Parathyroid adenoma (tissue), 2 donors: ENCODE data around the gene MAP3K4.

Source experiments
- H2AFZ ChIP-seq: fragments of 300-600 bp; sonication (generic); one replicate; pipeline ENCODE4 v1.7.0; 2017; ENCODE audit warnings: antibody characterized with exemption, mild to moderate bottlenecking
- H3K27ac ChIP-seq: fragments of 300-600 bp; sonication (generic); one replicate; pipeline ENCODE4 v1.7.0; 2017
- H3K27me3 ChIP-seq: fragments of 300-600 bp; sonication (generic); one replicate; pipeline ENCODE4 v1.7.0; 2017; ENCODE audit warnings: low read length; ENCODE audit not compliant: control insufficient read depth, insufficient read depth
- H3K36me3 ChIP-seq: fragments of 300-600 bp; sonication (generic); one replicate; pipeline ENCODE4 v1.7.0; 2017; ENCODE audit warnings: low read length; ENCODE audit not compliant: control insufficient read depth, insufficient read depth
- H3K4me1 ChIP-seq: fragments of 300-600 bp; sonication (generic); one replicate; pipeline ENCODE4 v1.7.0; 2017; ENCODE audit warnings: control low read depth
- H3K4me2 ChIP-seq: fragments of 300-600 bp; sonication (generic); one replicate; pipeline ENCODE4 v1.7.0; 2017; ENCODE audit warnings: low read length
- H3K4me3 ChIP-seq: fragments of 300-600 bp; sonication (generic); one replicate; pipeline ENCODE4 v1.7.0; 2017; ENCODE audit warnings: low read depth, low read length
- H3K79me2 ChIP-seq: fragments of 300-600 bp; sonication (generic); one replicate; pipeline ENCODE4 v1.7.0; 2017; ENCODE audit warnings: control low read depth
- H3K9ac ChIP-seq: fragments of 300-600 bp; sonication (generic); one replicate; pipeline ENCODE4 v1.7.0; 2017; ENCODE audit warnings: mild to moderate bottlenecking
- H3K9me3 ChIP-seq: fragments of 300-600 bp; sonication (generic); one replicate; pipeline ENCODE4 v1.7.0; 2017; ENCODE audit warnings: low read length; ENCODE audit not compliant: control insufficient read depth
- TF ChIP-seq, protein P1 (sequence below): fragments of 300-600 bp; sonication (generic); IDR thresholded peaks from one replicate; pipeline ENCODE4 v1.7.0; 2017; ENCODE audit warnings: antibody characterized with exemption, mild to moderate bottlenecking
- donor health status: primary hyperparathyroidism.

The MAP3K4 gene

DNA sequence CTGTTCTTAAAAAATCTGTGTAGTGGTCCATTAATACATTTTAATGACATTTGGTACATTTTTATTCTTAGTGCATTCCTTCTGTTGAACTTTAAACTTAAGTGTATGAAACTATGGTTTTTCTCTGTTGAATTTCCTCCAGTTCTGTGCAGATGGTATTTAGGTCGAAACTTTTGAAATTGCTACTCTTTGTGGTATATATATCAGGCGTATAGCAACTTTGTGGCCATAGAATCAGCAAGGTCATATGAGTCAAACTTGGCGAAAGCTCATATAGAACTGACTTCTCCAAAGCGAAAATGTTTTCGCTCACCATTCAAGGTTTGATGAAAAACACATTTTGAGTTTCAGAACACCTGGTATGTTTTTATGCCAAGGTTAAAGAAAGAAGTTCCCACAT is 93.7 kb downstream of the MAP3K4 start:
- no peaks in the 10 kb centered on the region for H3K79me2 ChIP-seq
- no peak overlapping the region for H3K4me3 ChIP-seq
- no peaks in the 10 kb centered on the region for H3K36me3 ChIP-seq
- no peak overlapping the region for H3K9ac ChIP-seq
- H3K4me1 ChIP-seq: no peaks in the 10 kb centered on the region
- H2AFZ ChIP-seq: no peak overlapping the region
- H3K9me3 ChIP-seq: no peaks in the 10 kb centered on the region
- TF ChIP-seq, protein P1, sequence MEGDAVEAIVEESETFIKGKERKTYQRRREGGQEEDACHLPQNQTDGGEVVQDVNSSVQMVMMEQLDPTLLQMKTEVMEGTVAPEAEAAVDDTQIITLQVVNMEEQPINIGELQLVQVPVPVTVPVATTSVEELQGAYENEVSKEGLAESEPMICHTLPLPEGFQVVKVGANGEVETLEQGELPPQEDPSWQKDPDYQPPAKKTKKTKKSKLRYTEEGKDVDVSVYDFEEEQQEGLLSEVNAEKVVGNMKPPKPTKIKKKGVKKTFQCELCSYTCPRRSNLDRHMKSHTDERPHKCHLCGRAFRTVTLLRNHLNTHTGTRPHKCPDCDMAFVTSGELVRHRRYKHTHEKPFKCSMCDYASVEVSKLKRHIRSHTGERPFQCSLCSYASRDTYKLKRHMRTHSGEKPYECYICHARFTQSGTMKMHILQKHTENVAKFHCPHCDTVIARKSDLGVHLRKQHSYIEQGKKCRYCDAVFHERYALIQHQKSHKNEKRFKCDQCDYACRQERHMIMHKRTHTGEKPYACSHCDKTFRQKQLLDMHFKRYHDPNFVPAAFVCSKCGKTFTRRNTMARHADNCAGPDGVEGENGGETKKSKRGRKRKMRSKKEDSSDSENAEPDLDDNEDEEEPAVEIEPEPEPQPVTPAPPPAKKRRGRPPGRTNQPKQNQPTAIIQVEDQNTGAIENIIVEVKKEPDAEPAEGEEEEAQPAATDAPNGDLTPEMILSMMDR: no peak
- H3K27me3 ChIP-seq: no peaks in the 10 kb centered on the region
- no peak overlapping the region for H3K27ac ChIP-seq
- no peak overlapping the region for H3K4me2 ChIP-seq

GRCh38 chr6:161088676-161089328 is 97.2 kb downstream of the MAP3K4 start:
- no peak overlapping the region for H3K27ac ChIP-seq
- no peak overlapping the region for H3K4me3 ChIP-seq
- H3K79me2 ChIP-seq: no peaks in the 10 kb centered on the region
- H3K9me3 ChIP-seq: no peaks in the 10 kb centered on the region
- H3K9ac ChIP-seq: no peak overlapping the region
- H3K36me3 ChIP-seq: no peaks in the 10 kb centered on the region
- TF ChIP-seq, protein P1: no peak
- no peak overlapping the region for H3K4me2 ChIP-seq
- H2AFZ ChIP-seq: no peak overlapping the region
- no peaks in the 10 kb centered on the region for H3K27me3 ChIP-seq
- H3K4me1 ChIP-seq: no peaks in the 10 kb centered on the region

- no peaks in the 10 kb centered on the region for H3K36me3 ChIP-seq
Measured at GRCh38 chr6:161091151-161091550, 99.6 kb downstream of the MAP3K4 start.

DNA sequence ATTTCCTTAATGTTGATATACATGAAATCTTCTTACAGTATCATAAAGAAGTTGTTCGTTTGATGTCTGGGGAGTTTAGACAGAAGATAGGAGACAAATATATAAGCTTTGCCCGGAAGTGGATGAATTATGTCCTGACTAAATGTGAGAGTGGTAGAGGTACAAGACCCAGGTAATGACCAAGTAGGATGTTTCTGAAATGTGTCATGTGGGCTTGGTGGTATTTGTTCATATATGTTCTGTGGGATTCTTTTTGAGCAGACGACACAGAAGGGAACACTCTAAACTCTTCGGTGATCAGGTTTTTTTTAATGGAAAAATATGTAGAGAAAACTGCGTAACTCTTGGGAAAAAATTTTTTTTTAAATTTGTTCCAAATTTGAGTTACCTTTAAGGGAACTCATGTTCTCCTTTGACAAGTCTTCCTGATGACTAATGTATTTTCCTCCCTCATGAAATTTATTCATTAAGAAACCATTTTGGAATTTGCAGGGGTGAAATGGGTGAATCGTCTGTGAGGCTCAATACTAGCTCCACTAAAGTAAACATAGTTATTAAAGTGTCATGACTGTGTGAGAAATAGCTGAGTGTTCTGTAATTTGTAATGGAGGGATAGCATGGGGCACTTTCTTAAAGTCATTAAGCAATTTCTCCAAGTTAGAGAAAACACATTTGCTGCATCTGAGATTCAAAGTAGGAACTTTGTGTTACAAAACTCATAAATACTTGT is 100.6 kb downstream of the MAP3K4 start:
- TF ChIP-seq, protein P1: no peak
- Histone ChIP-seq H2AFZ (no peak overlapping the region), H3K4me3 (no peak overlapping the region), H3K4me2 (no peak overlapping the region), H3K27ac (no peak overlapping the region), H3K79me2 (no peaks in the 10 kb centered on the region), H3K9me3 (no peaks in the 10 kb centered on the region), H3K36me3 (no peaks in the 10 kb centered on the region), H3K27me3 (no peaks in the 10 kb centered on the region), H3K9ac (no peak overlapping the region), H3K4me1 (no peaks in the 10 kb centered on the region)

More at GRCh38 chr6:161091151-161091550, 99.6 kb downstream of the MAP3K4 start:
- H3K27me3 ChIP-seq: no peaks in the 10 kb centered on the region
- TF ChIP-seq, protein P1: no peak
- no peak overlapping the region for H3K27ac ChIP-seq
- H3K4me2 ChIP-seq: no peak overlapping the region
- no peak overlapping the region for H3K9ac ChIP-seq
- H2AFZ ChIP-seq: no peak overlapping the region
- no peaks in the 10 kb centered on the region for H3K79me2 ChIP-seq
- H3K4me1 ChIP-seq: no peaks in the 10 kb centered on the region
- no peak overlapping the region for H3K4me3 ChIP-seq
- no peaks in the 10 kb centered on the region for H3K9me3 ChIP-seq
